Stimulated activated CD4-positive, alpha-beta T cell treated with anti-CD3 and anti-CD28 coated beads, Interleukin-12 subunit alpha, Interleukin-12 subunit beta, amount 100 ng/mL, for 48 hours (primary cell): ENCODE measurements around the gene RMND5A.
"Not testable (repeated sequence)": the region's sequence is repeated elsewhere in the genome, so short reads cannot be mapped to it uniquely, and the experiment has no call there.

ENCODE experiments used
- DNase-seq, 3 donors: peaks; one replicate each; pipeline ENCODE4 v3.0.0-alpha.2; 2020; ENCODE audit warnings: low read depth in 2 of 3, low spot score in 1 of 3

Gene RMND5A

DNA sequence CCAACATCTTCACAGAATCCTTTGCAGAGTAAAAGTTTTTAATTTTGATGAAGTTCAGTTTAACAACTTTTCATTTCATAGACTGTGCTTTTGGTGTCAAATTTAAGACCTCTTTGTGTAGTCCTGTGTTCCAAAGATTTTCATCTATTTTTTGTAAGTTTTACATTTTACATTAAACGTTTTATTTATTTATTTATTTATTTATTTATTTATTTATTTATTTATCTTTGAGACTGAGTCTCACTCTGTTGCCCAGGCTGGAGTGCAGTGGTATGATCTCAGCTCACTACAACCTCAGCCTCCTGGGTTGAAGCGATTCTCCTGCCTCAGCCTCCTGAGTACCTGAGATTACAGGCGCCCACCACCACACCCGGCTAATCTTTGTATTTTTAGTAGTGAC lies 12.0 kb upstream of the RMND5A start:
- not testable (repeated sequence) for DNase-seq

DNA sequence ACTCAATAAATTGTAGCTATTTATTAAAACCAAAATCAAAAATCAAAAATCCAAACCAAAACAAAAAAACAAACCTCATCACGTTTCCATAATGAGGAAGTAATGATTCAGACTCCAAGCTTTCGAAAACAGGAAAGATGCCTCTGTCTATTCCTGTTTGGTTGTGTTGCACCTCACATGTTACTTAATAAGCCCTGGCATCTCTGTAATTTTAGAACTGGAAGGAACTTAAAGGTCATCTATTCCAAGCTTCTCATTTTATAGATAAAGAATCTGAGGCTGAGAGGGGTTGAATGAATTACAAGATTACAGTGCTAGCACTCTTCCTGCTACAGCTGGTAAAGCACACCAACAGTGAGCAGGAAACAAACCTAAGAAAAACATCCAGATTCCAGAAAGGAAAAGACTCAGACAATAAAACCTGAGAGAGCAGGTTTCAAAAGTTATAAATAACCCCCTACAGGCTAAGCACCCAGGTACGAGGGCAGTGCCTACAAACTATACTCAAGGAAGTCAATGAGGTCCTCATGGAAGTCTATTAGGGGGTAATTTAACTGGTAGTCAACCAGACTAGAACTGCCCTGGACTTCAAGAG lies 5.4 kb upstream of the RMND5A start:
- not testable (repeated sequence) for DNase-seq

DNA sequence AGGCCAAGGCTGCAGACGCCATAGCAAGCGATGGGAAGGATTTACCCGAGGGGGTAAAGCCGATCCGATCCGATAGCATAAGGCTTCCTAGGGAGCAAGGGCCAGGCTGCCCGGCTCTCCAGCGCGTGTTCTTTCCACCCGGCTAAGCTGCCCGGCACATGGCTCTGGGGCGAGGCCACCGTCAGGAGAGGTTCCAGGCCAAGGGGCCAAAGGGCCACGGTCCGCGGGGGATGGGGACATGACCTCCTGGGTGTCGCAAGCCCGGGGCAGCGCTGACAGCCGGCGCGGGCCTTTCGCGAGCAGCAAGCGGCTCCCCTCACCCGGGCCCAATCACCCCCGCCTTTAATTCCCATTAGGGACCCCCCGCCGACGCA lies 841 bp upstream of the RMND5A start:
- DNase-seq, result not testable (repeated sequence)

DNA sequence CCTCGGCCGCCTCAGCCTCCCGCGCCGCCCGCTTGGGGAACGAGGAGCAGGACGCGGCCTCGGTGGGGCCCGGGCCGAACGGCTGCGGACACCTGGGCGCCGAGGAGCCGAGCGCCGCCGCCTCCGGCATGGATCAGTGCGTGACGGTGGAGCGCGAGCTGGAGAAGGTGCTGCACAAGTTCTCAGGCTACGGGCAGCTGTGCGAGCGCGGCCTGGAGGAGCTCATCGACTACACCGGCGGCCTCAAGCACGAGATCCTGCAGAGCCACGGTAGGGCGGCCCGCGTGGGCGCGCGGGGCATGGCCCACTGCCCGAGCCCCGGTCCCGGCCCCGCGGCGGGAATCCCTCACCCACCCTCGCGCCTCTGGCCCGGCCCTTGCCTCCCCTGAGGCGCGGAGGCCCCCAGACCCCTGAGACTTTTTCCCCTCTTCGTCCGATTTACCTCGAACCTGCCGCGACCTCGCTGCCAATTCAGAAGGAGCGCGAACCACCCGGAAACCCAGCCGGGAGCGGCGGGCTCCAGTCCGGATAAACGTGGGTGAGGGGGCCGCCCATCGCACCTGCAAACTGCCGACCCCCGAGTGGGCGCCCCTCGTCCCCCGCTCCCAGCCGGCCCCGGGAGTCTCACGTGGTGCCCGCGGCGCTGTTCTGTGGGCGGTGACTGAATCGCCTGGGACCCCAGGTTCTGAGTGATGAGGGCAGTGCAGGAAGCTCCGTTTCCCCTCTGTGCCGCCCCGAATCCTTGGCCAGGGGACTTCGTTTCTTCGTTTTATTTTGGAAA lies 639 bp downstream of the RMND5A start:
- peak; percentile 24 to 43 (median 39) for DNase-seq

GRCh38 chr2:86725706-86726105 lies 5.6 kb downstream of the RMND5A start:
- not testable (repeated sequence) for DNase-seq

DNA sequence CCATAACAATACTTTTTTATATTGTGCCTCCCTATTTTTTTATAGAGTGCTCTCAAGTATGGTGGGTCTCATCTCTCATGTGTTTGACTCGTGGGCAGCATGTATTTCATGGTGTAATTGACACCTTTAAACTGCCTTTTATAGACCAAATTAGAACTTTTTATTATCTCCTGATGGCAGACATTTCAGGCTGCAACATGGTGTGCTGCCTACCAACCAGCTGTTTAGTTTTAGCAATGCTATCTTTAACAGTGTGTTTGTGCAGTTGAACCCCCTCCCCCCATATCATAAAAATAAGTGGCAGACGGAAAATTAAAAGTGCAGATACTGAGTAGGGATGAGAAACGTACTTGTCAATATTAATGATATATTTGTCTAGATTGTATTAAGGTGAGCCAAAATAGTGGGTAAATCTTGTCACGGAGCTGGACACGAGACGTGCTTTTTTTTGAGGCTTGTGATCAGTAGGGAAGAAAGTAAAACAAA lies 12.0 kb downstream of the RMND5A start:
- not testable (repeated sequence) for DNase-seq

DNA sequence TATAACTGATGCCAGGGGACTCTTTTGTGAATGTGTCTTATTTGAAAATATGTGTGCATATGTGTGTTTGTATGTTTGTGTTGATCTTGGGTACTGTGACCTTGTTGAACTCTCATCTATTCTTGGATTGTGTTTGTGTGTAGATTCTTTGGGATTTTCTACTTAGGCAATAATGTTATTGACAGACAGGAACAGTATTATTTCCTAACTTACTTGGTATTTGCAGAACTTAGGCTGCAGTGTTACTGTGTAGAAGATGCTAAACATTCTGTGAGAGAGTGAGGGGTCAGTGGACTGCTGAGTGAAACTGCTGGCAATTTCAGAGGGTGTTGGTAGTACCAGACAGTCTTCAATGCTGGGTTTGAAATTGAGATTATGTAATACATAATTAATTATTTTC lies 12.7 kb downstream of the RMND5A start:
- not testable (repeated sequence) for DNase-seq

DNA sequence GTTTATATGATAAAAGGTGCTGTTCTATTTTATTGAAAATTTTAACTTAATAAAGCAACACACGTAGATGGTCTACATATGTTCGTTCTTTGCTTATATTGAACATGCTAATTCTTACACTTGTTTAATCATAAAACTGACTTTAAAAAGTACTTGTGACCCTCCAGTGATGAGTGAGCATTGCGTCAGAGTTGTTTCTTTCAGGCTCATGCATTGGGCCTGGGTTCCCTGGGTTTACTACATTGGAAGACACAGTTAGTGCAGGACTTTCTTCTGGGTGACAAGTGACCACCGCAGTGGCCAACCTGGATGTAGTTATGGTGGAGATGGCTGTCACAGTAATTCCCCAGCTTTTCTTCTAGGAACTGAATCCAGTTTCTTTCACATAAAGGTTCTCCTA lies 13.4 kb downstream of the RMND5A start:
- DNase-seq, result not testable (repeated sequence)

- DNase-seq, result not testable (repeated sequence)
These were observed 14.8 kb downstream of the RMND5A start for GRCh38 chr2:86734896-86735295.

DNA sequence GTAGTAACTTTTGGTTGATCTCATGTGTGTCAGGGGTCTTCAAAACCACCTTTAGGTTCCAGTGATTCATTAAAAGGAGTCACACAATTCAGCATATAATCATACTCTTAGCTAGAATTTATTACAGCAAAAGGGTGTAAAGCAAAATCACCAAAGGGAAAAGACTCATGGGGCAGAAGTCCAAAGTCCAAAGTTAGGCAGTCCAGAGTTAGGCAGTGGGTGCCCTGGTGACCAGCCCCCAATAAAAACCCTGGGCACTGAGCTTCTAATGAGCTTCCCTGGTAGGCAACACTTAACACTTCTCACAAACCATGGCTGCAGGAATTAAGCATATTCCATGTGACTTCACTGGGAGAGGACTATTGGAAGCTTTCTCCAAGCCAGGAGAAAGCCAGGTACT lies 19.4 kb downstream of the RMND5A start:
- not testable (repeated sequence) for DNase-seq

- DNase-seq, result not testable (repeated sequence)
These were observed 19.8 kb downstream of the RMND5A start for GRCh38 chr2:86739889-86740288.

DNA sequence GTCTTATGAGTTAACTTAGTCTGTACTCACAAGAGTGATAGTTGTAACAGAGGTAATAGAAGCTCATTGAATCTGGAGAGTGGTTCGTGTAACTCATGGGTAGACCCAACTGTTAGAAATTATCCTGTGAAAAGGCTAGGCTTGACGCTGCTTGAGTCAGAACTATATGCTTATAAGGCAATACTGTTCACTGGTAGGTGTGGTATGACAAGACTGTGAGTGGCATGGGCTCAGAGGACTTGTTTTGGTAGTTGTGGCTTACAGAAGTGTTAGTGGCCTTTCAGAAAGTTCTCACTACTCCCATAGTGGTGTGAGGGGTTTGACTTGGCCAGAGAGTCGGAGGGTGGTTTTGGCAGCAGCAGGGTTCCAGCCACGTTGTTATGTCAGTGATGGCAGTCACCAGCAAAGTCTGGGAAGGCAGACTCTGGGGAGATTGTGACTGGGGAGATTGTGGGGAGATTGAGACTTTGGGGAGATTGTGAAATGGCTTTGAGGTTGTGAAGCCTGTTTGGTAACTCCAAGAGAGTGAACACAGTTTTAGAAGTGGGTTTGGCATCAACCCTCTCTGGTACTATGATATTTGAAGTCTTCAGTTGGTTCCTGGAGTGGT lies 21.9 kb downstream of the RMND5A start:
- DNase-seq, result not testable (repeated sequence)

DNA sequence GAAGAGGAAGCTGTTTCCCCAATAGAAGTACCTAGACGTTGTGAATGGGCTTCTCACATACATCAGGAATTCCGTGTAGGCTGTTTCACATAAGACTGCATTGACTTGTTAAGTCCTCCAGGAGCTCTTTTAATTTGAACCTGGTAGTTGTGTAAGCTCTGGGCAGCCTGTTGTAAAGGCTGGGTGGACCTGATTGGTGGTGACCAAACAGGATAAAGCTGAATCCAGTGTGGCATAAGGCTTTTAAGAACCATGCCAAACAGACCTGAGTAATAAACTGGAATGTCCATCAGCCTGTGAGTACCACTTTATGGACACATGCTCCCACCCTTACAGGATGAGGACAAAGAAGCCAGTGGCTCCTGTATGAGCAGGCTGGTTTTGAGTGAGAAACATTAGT lies 24.1 kb downstream of the RMND5A start:
- no peak for DNase-seq

GRCh38 chr2:86746939-86747338 lies 26.8 kb downstream of the RMND5A start:
- DNase-seq, result no peak

DNA sequence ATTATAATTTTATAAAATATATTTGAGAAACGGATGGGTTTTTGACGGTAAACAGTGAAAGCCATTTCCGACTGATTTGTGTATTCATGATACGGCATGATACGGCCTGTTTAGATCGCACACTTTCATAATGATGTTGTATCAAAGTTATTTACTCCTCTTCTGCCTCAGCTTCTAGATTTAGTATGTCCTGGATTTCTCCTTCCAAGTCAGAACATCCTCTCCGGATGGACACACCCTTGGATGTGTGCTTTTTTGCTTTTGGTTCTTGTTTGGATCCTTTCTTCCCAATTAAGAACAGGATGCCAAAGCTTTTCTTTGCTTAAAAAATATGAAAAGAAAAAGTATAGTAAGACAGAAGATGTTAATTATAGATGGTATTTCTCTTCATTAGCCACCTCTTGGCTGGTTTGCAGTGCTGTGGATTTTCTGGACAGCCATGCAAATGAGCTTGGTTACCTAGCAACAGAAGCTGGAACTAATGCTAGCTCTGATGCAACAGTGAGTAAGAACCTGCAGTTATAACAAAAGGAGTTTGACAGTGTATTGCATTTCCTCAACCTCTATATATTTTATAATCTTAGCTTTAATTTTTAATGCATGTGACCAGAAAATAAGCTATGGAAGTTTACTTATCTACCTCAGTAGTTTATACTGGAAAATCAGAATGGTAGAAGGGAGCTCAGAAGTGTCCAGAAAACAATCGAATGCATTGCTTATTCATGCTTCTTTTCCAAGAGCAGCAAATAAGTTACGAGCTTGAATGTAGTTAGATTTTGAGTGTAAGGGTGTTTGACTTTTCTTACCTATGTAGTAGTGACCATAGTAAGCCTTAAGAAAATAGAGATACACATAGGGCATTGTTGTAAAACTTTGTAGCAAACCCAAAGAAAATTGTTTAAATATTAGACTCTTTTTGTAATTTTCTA lies 27.9 kb downstream of the RMND5A start:
- DNase-seq, result no peak

- no peak for DNase-seq
These were observed 30.2 kb downstream of the RMND5A start for GRCh38 chr2:86750240-86750839.

- DNase-seq, result no peak
These were observed 31.7 kb downstream of the RMND5A start for GRCh38 chr2:86751778-86752177.

- DNase-seq, result no peak
These were observed 32.8 kb downstream of the RMND5A start for GRCh38 chr2:86752934-86753333.

DNA sequence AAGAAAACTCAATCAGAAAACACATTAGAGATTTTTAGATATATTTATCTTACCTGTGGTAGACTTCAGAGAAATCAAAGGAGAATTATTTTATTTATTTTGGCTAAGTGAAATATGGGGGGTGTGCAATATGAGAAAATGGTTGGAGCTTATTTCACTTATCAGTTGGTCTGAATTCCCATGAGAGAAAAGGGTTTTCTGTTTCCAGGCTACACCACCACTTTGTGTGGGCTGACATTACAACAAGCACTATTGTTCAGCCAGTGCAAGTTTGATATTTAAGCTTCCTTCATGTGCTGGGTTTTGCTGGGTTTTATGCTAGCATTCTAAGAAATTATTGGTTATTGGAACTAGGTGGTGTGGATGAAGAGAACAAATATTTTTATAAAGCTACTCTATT lies 33.5 kb downstream of the RMND5A start:
- no peak for DNase-seq

GRCh38 chr2:86758405-86758804 lies 38.3 kb downstream of the RMND5A start:
- DNase-seq, result no peak

DNA sequence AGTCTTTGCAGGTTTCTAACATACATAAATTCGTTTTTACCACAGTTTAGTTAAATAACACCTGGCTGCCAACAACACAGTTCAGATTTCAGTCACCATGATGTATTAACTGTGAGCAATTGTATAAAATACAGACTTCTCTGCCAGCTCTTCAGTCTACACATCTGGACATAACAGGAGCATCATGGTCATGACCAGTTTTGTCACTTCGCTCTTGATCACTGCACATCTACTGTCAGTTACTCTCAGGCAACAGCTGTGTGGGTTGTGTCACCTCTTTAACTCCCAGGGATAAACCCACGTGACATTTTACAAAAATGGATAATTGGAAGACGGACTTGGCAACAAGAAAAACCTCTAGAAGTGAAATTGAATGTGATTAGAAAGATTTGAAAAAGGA lies 40.3 kb downstream of the RMND5A start:
- no peak for DNase-seq
